Ishikawa (cell line): ENCODE measurements around the gene GAS7.

Experiments used
- CEBPB ChIP-seq: IDR thresholded peaks from 2 replicates; pipeline ENCODE4 v1.6.1; 2012
- CREB1 ChIP-seq: IDR thresholded peaks from 2 replicates; pipeline ENCODE4 v1.6.1; 2012; ENCODE audit warnings: low read depth
- EGR1 ChIP-seq: IDR thresholded peaks from 2 replicates; pipeline ENCODE4 v1.6.1; 2012
- EP300 ChIP-seq: IDR thresholded peaks from 2 replicates; pipeline ENCODE4 v1.6.1; 2012; ENCODE audit warnings: borderline replicate concordance
- FOXM1 ChIP-seq: IDR thresholded peaks from 2 replicates; pipeline ENCODE4 v1.6.1; 2012; ENCODE audit warnings: low read depth, borderline replicate concordance
- NFIC ChIP-seq: IDR thresholded peaks from 2 replicates; pipeline ENCODE4 v1.6.1; 2012
- RAD21 ChIP-seq: IDR thresholded peaks from 2 replicates; pipeline ENCODE4 v1.6.1; 2012; ENCODE audit warnings: low read depth
- TAF1 ChIP-seq: IDR thresholded peaks from 2 replicates; pipeline ENCODE4 v1.6.1; 2012; ENCODE audit warnings: low read depth, mild to moderate bottlenecking
- TCF12 ChIP-seq: IDR thresholded peaks from 2 replicates; pipeline ENCODE4 v1.6.1; 2012; ENCODE audit warnings: low read depth
- TEAD4 ChIP-seq: IDR thresholded peaks from 2 replicates; pipeline ENCODE4 v1.6.1; 2012
- YY1 ChIP-seq: IDR thresholded peaks from 2 replicates; pipeline ENCODE4 v1.6.1; 2012; ENCODE audit warnings: low read depth
- ZBTB7A ChIP-seq: IDR thresholded peaks from 2 replicates; pipeline ENCODE4 v1.6.1; 2012; ENCODE audit warnings: low read depth
- TF ChIP-seq, protein P1 (sequence below): IDR thresholded peaks from 2 replicates; pipeline ENCODE4 v1.6.1; 2012
- TF ChIP-seq, protein P2 (sequence below): IDR thresholded peaks from 2 replicates; pipeline ENCODE4 v1.6.1; 2012
- TF ChIP-seq, protein P3 (sequence below): IDR thresholded peaks from 2 replicates; pipeline ENCODE4 v1.6.1; 2012; ENCODE audit warnings: low read depth, mild to moderate bottlenecking

The GAS7 gene

DNA sequence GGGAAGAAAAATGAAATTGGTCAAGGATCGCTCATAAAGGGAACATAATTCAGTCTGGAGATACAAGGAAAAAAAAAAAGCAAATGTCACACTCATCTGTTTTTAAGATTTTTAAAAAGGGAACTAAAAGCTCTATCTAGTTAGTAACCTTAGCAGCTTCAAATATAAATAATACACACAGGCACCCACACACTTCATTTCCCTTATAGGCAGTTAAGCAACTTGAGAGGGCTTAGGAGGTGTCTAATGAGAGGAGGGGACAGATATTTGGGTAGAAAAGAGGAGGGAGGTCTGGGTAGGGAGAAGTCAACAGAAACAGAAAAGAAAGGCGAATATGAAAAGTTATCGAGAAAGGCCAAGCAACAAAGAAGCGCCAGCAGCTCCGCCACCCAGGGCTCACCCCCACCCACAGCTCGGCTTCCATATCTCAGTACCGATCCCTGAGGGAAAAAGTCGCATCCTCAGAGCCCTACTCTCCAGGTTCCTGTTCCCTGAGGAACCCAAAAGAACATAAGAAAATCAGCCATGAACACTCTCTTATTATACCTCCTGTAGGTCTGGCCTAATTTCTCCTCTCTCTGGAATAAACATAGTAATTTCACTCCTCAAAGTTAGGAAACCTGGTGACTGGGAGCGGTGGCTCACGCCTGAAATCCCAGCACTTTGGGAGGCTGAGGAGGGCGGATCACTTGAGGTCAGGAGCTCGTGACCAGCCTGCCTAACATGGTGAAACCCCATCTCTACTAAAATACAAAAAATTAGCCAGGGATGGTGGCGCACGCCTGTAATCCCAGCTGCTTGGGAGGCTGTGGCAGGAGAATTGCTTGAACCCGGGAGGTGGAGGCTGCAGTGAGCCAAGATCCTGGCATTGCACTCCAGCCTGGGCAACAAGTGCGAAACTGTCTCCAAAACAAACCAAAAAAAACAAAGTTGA lies 223.7 kb downstream of the GAS7 start:
- TF ChIP-seq RAD21, result no peak
- no peak for TF ChIP-seq TAF1
- TF ChIP-seq FOXM1, result no peak
- TF ChIP-seq CEBPB, result no peak
- TF ChIP-seq CREB1, result no peak
- TF ChIP-seq NFIC, result no peak
- no peak for TF ChIP-seq TEAD4
- TF ChIP-seq EP300, result no peak
- TF ChIP-seq ZBTB7A, result no peak
- TF ChIP-seq EGR1, result no peak
- TF ChIP-seq, protein P1, sequence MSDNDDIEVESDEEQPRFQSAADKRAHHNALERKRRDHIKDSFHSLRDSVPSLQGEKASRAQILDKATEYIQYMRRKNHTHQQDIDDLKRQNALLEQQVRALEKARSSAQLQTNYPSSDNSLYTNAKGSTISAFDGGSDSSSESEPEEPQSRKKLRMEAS, result no peak

DNA sequence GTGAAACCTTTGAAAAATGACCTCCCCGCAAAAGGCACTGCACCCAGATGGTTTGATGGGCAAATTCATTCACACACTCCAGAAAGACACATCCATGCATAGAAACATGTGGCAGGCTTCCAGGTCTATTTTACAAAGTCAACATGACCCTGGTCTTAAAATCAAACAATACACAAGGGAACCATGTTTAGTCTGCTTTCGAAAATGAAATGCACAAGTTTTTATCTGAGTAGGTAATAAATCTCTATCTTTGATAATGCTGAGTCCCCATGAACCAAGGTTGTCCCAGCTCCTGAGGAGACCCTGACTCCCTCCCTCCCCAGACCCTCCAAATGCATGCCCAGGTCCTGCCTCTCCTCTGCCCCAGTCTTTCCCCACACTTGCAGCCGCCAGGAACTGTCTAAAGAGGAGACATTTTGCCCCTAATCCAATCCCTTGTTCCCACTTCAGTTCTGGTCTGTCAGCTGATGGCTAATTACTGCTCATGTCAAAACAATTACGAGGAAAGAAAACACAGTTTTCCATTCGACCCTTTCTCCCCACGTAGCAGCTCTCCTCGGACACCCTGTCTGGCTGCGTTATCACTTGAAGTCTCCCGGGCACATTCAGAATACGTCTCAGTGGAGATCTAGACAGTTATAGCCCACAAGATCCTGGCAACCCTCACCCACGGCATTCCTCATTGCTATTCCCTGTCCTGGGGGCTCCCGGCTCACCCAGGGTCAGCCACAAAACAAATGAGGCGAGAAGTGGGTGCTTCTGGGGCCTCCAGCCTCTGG lies 224.5 kb downstream of the GAS7 start:
- TF ChIP-seq TEAD4 (no peak), EGR1 (no peak), FOXM1 (no peak), CREB1 (no peak), TAF1 (no peak), TCF12 (no peak), YY1 (no peak), CEBPB (no peak), NFIC (no peak), RAD21 (no peak), ZBTB7A (no peak), EP300 (no peak)
- TF ChIP-seq, protein P2, sequence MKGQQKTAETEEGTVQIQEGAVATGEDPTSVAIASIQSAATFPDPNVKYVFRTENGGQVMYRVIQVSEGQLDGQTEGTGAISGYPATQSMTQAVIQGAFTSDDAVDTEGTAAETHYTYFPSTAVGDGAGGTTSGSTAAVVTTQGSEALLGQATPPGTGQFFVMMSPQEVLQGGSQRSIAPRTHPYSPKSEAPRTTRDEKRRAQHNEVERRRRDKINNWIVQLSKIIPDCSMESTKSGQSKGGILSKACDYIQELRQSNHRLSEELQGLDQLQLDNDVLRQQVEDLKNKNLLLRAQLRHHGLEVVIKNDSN, result no peak
- TF ChIP-seq, protein P3, sequence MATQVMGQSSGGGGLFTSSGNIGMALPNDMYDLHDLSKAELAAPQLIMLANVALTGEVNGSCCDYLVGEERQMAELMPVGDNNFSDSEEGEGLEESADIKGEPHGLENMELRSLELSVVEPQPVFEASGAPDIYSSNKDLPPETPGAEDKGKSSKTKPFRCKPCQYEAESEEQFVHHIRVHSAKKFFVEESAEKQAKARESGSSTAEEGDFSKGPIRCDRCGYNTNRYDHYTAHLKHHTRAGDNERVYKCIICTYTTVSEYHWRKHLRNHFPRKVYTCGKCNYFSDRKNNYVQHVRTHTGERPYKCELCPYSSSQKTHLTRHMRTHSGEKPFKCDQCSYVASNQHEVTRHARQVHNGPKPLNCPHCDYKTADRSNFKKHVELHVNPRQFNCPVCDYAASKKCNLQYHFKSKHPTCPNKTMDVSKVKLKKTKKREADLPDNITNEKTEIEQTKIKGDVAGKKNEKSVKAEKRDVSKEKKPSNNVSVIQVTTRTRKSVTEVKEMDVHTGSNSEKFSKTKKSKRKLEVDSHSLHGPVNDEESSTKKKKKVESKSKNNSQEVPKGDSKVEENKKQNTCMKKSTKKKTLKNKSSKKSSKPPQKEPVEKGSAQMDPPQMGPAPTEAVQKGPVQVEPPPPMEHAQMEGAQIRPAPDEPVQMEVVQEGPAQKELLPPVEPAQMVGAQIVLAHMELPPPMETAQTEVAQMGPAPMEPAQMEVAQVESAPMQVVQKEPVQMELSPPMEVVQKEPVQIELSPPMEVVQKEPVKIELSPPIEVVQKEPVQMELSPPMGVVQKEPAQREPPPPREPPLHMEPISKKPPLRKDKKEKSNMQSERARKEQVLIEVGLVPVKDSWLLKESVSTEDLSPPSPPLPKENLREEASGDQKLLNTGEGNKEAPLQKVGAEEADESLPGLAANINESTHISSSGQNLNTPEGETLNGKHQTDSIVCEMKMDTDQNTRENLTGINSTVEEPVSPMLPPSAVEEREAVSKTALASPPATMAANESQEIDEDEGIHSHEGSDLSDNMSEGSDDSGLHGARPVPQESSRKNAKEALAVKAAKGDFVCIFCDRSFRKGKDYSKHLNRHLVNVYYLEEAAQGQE, result no peak
- TF ChIP-seq, protein P1, result no peak

DNA sequence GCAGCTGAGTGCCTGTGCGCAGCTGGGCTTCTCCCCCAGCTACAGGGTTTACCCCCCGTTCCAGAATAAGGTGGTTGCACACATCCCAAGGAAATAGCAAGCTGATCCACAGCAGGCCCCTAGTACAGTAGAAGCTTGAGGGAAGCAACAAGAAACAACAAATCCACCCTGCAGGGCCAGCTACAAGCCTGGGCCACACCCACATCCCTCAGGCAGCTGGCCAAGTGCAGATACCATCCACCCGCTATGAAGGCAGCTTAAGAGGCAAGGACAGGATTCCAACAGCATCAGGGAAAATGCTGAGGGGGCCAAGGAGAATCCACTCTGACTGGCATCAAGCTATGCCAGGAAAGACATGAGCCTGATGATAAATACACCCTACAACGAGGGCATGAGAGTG lies 226.4 kb downstream of the GAS7 start:
- TF ChIP-seq, protein P3, result no peak
- TF ChIP-seq CREB1 (no peak), RAD21 (no peak), CEBPB (no peak), NFIC (no peak), EP300 (no peak), FOXM1 (no peak), TCF12 (no peak), TAF1 (no peak)
- TF ChIP-seq, protein P1, result no peak

DNA sequence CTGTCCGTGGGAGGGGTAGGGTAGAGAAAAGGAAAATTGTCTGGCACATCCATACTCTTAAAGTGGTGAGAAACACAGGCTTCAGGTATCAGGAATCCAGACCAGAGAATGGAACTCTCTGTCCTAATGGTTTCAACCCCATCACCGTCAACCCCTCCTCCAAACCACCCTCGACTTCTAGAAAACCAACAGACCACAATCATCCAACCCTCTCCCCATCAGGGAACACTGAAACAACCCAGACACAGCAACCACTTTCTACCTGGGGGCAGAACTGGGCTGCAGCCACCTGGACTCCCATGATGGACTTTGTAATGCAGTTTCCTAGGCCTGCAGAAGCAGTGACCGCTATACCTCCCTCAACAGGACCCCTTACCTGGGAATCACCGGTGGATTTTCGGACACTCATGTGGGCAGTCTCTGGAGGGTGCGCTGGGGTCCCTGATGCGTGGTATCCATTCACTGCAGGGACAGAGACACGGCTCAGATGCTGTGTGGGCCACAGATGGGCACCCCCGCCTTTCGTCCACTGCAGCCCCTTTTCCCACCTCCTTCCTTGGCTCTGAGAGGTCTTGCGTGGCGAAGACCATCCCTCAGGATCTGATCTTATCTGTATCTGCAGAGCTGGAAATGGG lies 229.0 kb downstream of the GAS7 start:
- TF ChIP-seq, protein P2, result no peak
- TF ChIP-seq TAF1 (no peak), FOXM1 (no peak), RAD21 (no peak), CREB1 (no peak), EGR1 (no peak)
- TF ChIP-seq, protein P3, result no peak
